HAP-1 (cell line): ENCODE measurements around the gene MYRIP.

Experiments used
- DNase-seq, 2 experiments: peaks; one replicate each; pipeline ENCODE4 v3.0.0-alpha.2; 2016 to 2020; ENCODE audit warnings: low spot score in 2 of 2
- H3K27me3 ChIP-seq: fragments of 250-450 bp; sonication (Bioruptor Pico); 2 replicates; pipeline ENCODE4 v1.5.1; 2020; ENCODE audit warnings: low read depth, mild to moderate bottlenecking, moderate library complexity
- H3K36me3 ChIP-seq: fragments of 250-450 bp; sonication (Bioruptor Pico); replicated peaks from 2 replicates; pipeline ENCODE4 v1.5.1; 2020; ENCODE audit warnings: mild to moderate bottlenecking
- H3K4me1 ChIP-seq: fragments of 250-450 bp; sonication (Bioruptor Pico); 2 replicates; pipeline ENCODE4 v1.5.1; 2020; ENCODE audit warnings: mild to moderate bottlenecking
- H3K4me3 ChIP-seq: fragments of 250-450 bp; sonication (Bioruptor Pico); 2 replicates; pipeline ENCODE4 v1.5.1; 2020; ENCODE audit warnings: mild to moderate bottlenecking, moderate library complexity
- H3K9me3 ChIP-seq: fragments of 250-450 bp; sonication (Bioruptor Pico); 2 replicates; pipeline ENCODE4 v1.5.1; 2020; ENCODE audit warnings: mild to moderate bottlenecking, moderate library complexity
- in situ Hi-C: fragments of 300-500 bp; cut with MboI; formaldehyde crosslinking; loops from 3 replicates; pipeline ENCODE4 v1.14.3; 2020; ENCODE audit warnings: low sequenced_read_pairs, inconsistent platforms, mixed read lengths

The MYRIP gene

DNA sequence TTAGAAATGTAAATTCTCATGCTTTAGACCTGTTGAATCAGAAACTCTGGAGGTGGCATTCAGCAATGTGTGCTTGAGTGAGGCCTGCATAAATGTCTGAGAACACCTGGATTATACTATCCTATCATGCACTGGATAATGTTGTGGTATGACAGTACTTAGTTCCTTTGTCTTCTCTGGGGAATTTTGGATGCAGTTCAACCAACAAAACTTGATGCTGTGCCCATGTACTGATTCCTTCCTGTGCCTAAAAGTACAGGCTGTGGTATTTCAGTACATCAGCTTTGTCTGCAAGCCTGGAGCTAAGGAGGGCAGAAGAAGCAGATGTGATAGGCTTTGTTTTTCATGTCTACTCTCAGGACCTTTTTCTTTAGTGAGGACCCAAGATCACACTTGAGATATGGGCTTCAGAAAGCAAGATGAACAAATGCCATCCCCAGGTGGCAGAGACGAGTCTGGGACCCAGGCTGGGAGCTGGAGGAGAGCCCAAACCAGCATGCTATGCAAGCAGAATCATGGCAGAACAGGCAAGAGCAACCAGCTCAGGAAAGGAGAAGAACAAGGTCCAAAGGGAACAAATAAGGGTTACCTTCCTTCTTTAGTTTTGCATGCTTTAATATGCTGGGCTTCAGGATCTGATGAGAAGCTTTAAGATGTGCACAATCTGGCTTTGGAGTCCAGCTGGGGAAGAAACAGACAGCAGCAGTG, 124.7 kb downstream of the MYRIP start:
- in situ Hi-C loops, result no loop called here
- Histone ChIP-seq H3K36me3 (no peaks in the 10 kb centered on the region), H3K4me1 (no peaks in the 10 kb centered on the region), H3K9me3 (no peaks in the 10 kb centered on the region), H3K4me3 (no peak overlapping the region), H3K27me3 (no peaks in the 10 kb centered on the region)
- no peak for DNase-seq

- in situ Hi-C loops, result no loop called here
- DNase-seq, result no peak
- Histone ChIP-seq H3K36me3 (no peaks in the 10 kb centered on the region), H3K4me3 (no peak overlapping the region), H3K4me1 (no peaks in the 10 kb centered on the region), H3K9me3 (no peaks in the 10 kb centered on the region), H3K27me3 (no peaks in the 10 kb centered on the region)
These were observed 125.3 kb downstream of the MYRIP start for GRCh38 chr3:39934696-39935095.

GRCh38 chr3:39935261-39935660, 125.9 kb downstream of the MYRIP start:
- Histone ChIP-seq H3K9me3 (no peaks in the 10 kb centered on the region), H3K27me3 (no peaks in the 10 kb centered on the region), H3K4me1 (no peaks in the 10 kb centered on the region), H3K36me3 (no peaks in the 10 kb centered on the region), H3K4me3 (no peak overlapping the region)
- no peak for DNase-seq
- in situ Hi-C loops, result no loop called here

DNA sequence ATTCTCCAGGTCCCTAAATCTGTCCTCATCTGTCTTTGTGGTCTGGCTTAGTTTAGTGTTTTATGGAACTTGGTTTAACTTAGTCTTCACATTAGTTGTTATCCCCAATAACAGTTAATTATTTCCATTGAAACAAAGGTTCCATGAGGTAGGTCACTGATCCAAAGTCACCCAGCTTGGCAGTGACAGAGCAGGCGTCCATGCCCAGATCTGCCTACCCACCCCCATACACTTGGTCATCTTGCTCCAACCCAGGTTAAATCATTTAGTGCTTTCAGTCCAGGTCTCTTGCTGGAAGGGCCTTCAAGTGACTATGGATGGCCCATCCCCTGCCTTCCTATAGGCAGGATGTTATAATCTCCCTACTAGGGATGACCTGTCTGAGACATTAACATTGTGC, 127.4 kb downstream of the MYRIP start:
- Histone ChIP-seq H3K36me3 (no peaks in the 10 kb centered on the region), H3K9me3 (no peaks in the 10 kb centered on the region), H3K4me3 (no peak overlapping the region), H3K27me3 (no peaks in the 10 kb centered on the region), H3K4me1 (no peaks in the 10 kb centered on the region)
- in situ Hi-C loops, result no loop called here
- DNase-seq, result no peak

DNA sequence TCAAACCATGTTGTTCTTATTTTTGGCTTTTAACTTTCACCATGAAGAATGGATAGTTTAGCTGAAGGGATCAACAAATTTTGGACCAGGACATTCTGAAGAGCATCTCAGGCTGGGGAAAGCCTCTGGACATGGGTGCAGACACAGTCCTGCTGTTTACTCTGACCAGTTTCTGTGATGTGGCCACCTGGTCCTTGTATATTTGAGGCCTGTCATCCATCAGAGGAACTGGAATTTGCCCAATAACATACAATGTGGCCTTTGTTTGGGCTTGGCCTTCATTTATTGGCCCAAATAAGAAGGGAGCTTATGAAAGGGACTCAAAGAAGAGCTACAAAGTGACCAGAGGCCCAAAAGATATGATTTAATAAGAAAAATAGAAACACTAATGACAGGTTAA, 127.9 kb downstream of the MYRIP start:
- Histone ChIP-seq H3K27me3 (no peaks in the 10 kb centered on the region), H3K4me3 (no peak overlapping the region), H3K36me3 (no peaks in the 10 kb centered on the region), H3K4me1 (no peaks in the 10 kb centered on the region), H3K9me3 (no peaks in the 10 kb centered on the region)
- DNase-seq, result no peak
- in situ Hi-C loops, result no loop called here

DNA sequence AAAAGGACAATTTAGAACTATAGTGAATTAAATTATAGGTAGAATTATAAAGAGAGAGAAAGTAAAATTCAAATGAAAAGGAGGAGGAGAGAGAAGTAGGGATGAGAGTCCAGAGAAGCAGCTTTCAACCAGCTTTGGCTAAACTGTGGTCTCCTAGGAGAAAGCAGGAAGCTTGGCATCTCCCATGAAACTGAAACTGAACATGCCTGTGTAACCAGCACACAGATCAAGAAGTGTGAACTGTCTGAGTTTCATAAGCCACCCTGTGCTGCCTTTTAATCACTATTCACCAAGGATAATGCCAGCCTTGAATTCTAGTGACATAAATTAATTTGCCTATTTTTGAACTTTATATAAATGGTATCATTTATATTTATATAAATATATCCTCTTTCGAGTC, 128.5 kb downstream of the MYRIP start:
- no peaks in the 10 kb centered on the region for H3K9me3 ChIP-seq
- no peak overlapping the region for H3K4me3 ChIP-seq
- DNase-seq, result no peak
- H3K27me3 ChIP-seq, result no peaks in the 10 kb centered on the region
- no peaks in the 10 kb centered on the region for H3K36me3 ChIP-seq
- no peaks in the 10 kb centered on the region for H3K4me1 ChIP-seq
- in situ Hi-C loops, result no loop called here

- DNase-seq, result no peak
- in situ Hi-C loops, result no loop called here
These were observed 132.5 kb downstream of the MYRIP start for GRCh38 chr3:39941931-39942330.

DNA sequence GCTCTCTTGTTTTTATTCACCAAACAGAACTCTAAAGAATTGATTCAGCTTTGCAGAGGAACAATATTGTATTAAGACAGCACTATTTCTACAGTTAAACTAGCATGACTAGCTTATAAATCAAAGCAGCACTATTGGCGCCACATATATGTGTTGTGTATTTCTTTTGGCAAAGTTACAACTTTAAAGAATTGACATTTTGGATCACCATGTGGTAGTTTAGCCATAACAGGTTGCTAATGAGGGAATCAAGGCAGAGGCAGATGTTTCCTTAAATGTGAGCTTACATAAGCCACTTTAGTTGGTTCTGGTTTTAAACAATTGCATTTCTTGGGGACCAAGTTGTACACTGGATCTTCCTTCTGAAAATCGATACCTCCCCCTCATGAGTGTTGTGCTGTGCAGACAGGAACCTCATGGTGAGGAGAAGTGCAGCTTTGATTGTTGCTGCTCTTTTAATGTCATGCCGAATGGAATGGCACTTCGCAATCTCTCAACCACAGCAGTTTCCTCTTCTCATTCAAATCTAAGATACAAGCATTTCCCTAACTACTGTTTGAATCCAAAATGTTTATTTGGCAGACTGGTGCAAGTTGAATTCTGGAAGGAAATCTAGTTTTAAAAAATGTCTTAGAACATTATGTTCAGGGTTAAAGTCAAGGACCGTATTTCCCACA, 151.2 kb downstream of the MYRIP start:
- in situ Hi-C loops, result no loop called here
- H3K36me3 ChIP-seq, result no peaks in the 10 kb centered on the region
- no peaks in the 10 kb centered on the region for H3K27me3 ChIP-seq
- no peaks in the 10 kb centered on the region for H3K9me3 ChIP-seq
- no peaks in the 10 kb centered on the region for H3K4me1 ChIP-seq
- no peak for DNase-seq
- no peak overlapping the region for H3K4me3 ChIP-seq

More at GRCh38 chr3:39941931-39942330, 132.5 kb downstream of the MYRIP start:
- Histone ChIP-seq H3K36me3 (no peaks in the 10 kb centered on the region), H3K4me3 (no peak overlapping the region), H3K27me3 (no peaks in the 10 kb centered on the region), H3K4me1 (no peaks in the 10 kb centered on the region), H3K9me3 (no peaks in the 10 kb centered on the region)

GRCh38 chr3:39961230-39961629, 151.8 kb downstream of the MYRIP start:
- no peaks in the 10 kb centered on the region for H3K9me3 ChIP-seq
- no peaks in the 10 kb centered on the region for H3K27me3 ChIP-seq
- no peaks in the 10 kb centered on the region for H3K36me3 ChIP-seq
- no peak overlapping the region for H3K4me3 ChIP-seq
- no peaks in the 10 kb centered on the region for H3K4me1 ChIP-seq
- in situ Hi-C loops, result no loop called here
- no peak for DNase-seq

GRCh38 chr3:39962581-39962980, 153.2 kb downstream of the MYRIP start:
- Histone ChIP-seq H3K36me3 (no peaks in the 10 kb centered on the region), H3K27me3 (no peaks in the 10 kb centered on the region), H3K9me3 (no peaks in the 10 kb centered on the region), H3K4me1 (no peaks in the 10 kb centered on the region), H3K4me3 (no peak overlapping the region)
- in situ Hi-C loops, result no loop called here
- no peak for DNase-seq

DNA sequence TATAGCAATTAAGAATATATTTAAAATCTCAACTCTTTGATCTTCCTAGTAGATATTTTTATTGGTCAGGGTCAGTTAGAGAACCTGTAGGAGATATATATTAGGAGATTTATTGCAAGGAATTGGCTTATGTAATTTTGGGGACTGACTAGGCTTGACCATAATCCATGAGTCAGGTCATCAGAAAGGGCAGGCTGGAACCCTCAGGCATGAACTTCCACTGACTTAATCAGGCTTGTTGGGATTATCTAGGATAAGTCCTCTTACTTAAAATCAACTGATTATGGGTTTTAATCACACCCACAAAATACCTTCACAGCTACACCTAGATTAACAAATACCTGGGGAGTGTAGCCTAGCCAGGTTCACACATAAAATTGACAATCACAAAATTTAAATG, 156.1 kb downstream of the MYRIP start:
- Histone ChIP-seq H3K4me1 (no peaks in the 10 kb centered on the region), H3K4me3 (no peak overlapping the region), H3K9me3 (no peaks in the 10 kb centered on the region), H3K36me3 (no peaks in the 10 kb centered on the region), H3K27me3 (no peaks in the 10 kb centered on the region)
- DNase-seq, result no peak
- in situ Hi-C loops, result no loop called here

- no peak overlapping the region for H3K4me3 ChIP-seq
- H3K4me1 ChIP-seq, result no peaks in the 10 kb centered on the region
- in situ Hi-C loops, result no loop called here
- H3K9me3 ChIP-seq, result no peaks in the 10 kb centered on the region
- H3K27me3 ChIP-seq, result no peaks in the 10 kb centered on the region
- DNase-seq, result no peak
- no peaks in the 10 kb centered on the region for H3K36me3 ChIP-seq
These were observed 156.6 kb downstream of the MYRIP start for GRCh38 chr3:39965997-39966396.

DNA sequence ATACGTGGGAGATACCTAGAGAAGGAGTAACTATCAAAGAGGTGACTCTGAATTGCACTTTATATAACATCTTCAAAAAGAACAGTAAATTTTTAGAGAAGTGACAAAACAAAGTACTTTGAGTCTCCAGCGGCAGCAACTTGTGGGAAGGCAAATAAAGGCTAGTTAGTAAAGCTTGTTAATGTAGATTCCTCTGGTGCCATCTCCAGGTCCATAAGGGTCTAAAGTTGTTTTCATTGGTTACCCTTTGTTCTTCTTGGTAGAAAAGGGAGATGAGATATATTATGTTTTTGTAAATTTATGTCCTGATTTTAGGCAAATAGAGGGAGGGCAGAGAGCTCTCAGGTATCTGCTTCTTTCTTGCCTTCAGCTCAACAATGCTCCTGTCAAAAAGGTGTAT, 161.6 kb downstream of the MYRIP start:
- no peak overlapping the region for H3K4me3 ChIP-seq
- H3K36me3 ChIP-seq, result no peaks in the 10 kb centered on the region
- H3K9me3 ChIP-seq, result no peaks in the 10 kb centered on the region
- in situ Hi-C loops, result no loop called here
- DNase-seq, result no peak
- no peaks in the 10 kb centered on the region for H3K27me3 ChIP-seq
- H3K4me1 ChIP-seq, result no peaks in the 10 kb centered on the region

DNA sequence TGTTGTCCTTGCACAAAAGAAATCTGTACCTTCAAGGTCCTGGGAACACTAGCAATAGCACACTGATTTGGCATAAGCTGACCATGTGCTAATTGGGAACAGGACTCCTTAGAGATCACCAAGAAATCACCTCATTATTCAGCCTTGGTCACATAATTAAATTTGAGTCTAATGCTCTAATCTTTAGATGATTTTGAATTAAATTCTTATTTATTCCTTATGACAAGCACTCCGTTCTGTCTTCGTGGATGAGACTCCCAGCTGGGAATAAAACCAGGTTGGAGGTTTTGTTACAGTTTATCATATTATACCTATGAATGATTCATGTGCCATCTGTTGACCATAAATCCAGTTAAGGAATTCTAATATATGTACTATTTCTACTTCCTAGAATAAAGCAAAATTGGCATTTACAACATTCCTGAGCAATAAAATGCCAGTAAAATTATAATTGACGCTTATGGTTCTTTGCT, 162.2 kb downstream of the MYRIP start:
- DNase-seq, result no peak
- no peaks in the 10 kb centered on the region for H3K4me1 ChIP-seq

More for the DNA sequence above, 162.2 kb downstream of the MYRIP start:
- Histone ChIP-seq H3K9me3 (no peaks in the 10 kb centered on the region), H3K4me3 (no peak overlapping the region), H3K36me3 (no peaks in the 10 kb centered on the region), H3K27me3 (no peaks in the 10 kb centered on the region)
- in situ Hi-C loops, result no loop called here
